HG03457 (cell line): ENCODE results near the gene CFDP1.
"Not testable (repeated sequence)": the region's sequence is repeated elsewhere in the genome, so short reads cannot be mapped to it uniquely, and the experiment has no call there.

Experiments used
- ATAC-seq: cut with Tn5 transposase; IDR thresholded peaks from one replicate; pipeline ENCODE4 v1.9.1; 2021; ENCODE audit warnings: moderate number of reproducible peaks; ENCODE audit not compliant: unreplicated experiment

The CFDP1 gene

DNA sequence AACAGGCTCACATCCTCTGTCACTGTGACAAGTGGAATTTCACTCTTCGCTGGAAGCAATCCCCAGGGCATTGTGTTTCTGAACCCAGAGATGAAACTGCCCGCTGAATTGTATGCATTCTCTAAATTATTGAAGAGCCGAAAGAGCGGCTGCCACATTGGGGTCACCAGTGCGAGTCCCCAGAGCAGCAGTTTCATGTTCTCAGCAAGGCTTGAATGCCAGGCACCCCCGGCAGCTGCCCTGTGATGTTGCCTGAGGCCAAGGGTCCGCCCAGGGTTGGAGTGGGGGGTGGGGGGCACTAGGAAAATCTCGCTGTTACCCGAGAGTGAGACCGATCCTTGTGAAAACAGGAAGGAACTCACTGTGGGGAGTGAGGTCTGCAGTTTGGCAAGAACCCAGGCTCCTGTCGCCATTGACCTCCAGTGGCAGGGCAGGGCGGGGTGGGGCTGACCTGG lies 161.2 kb downstream of the CFDP1 start:
- no peak for ATAC-seq

DNA sequence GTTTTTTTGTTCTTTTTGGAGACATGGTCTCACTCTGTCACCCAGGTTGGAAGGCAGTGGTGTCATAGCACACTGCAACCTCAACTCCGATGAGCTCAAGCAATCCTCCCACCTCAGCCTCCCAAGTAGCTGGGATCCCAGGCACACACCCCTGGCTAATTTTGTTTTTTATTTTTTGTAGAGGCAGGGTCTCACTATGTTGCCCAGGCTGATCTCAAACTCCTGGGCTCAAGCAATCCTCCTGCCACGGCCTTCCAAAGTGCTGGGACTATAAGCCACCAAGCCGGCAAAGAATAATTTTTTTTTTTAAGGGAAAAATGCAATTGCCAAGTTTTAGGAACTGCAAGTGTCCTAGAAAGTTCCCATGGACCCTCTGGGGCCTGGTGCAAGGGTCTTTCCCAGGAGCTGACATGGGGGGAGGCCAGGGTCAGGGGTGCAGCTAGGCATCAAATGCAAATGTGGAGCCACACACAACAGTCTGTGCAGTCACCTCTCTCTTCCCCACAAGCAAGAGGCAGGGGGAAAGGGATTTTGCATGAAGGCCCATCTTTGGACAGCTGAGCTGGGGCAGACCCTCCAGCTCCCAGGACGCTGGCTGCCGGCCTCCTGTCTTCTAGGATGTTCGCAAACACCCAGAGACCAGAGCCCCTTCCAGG lies 161.7 kb downstream of the CFDP1 start:
- no peak for ATAC-seq

DNA sequence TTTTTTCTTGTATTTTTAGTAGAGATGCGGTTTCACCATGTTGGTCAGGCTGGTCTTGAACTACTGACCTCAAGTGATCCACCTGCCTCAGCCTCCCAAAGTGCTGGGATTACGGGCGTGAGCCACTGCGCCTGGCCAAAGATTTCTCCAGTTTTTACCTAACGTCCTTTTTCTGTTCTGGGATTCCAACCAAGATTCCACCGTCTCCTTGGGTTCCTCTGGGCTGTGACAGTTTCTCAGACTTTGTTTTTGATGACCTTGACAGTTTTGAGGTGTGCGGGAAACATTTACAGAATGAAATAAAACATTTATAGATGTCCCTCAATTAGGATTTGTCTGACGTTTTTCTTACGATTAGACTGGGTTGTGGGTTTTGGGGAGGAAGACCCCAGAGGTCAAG lies 163.9 kb downstream of the CFDP1 start:
- ATAC-seq = not testable (repeated sequence)

DNA sequence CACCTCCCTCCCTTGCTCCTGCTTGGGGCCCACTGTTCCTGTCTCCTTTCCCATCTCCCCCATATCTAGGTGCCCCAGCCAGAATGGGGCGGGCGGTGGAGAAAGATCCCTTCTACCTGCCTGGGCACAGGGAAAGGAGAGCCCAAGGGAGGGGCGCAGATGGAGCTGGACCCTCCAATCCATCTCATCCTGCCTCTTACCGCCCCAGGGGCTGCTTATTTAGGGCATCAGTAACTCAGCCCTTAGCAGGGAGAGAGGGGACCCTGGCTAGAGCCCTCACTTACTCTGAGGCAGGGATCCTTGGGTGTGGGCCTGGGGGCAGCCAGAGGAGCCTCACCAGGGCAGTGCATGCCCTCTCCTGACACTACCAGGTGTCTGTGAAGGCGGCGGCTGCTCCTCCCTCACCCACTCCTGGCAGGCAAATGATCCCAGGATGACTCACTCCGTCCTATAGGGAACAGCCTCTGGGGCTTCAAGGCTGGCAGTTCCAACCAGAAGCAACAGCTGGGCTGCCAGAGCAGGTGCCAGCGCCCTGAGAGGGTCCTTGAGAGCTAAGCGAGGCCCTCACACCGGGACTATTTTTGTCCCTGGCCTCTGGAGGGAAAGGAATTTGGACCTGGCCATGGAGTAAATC lies 165.6 kb downstream of the CFDP1 start:
- ATAC-seq = no peak

DNA sequence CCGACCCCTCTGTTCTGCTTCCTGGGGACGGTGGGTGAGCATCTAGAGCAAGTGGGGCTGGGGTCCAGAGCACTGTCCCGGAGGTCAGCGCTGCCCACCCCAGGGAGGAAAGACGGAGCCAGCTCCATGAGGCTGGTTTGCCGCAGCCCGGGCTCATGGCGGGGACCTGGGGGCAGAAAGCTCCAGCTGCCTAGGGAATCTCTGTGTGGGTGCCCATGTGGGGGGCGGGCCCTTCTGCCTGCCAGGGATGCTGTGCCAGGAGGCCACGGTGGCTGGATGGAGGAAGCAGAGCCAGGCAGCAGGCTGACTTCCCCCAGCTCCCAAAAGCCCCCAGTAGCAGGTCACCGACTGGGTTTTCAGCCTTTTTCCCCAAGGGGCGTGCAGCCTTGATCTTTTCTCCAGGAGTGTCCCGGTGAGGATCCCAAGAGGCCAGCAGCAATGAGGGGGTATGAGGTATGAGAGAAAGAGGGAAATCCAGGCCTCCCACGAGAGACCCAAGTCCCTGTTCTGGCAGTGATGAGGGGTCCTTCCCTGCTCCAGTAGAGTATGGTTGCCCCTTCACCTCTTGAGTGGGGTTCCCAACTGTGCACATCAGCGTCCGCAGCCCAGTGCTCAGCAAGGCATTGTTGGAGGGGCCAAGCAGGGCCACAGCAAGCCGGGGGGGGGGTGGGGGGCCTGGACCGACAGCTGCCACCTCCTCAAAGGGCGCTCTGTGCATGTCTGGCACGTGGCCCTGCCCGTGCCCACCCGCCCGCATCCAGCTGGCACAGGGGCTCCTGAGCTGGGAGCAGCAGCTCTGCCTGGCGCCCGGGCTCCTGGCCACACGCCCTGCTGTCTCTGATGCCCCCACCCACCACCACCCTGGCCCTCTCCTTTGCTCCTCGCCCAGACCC lies 166.3 kb downstream of the CFDP1 start:
- no peak for ATAC-seq

DNA sequence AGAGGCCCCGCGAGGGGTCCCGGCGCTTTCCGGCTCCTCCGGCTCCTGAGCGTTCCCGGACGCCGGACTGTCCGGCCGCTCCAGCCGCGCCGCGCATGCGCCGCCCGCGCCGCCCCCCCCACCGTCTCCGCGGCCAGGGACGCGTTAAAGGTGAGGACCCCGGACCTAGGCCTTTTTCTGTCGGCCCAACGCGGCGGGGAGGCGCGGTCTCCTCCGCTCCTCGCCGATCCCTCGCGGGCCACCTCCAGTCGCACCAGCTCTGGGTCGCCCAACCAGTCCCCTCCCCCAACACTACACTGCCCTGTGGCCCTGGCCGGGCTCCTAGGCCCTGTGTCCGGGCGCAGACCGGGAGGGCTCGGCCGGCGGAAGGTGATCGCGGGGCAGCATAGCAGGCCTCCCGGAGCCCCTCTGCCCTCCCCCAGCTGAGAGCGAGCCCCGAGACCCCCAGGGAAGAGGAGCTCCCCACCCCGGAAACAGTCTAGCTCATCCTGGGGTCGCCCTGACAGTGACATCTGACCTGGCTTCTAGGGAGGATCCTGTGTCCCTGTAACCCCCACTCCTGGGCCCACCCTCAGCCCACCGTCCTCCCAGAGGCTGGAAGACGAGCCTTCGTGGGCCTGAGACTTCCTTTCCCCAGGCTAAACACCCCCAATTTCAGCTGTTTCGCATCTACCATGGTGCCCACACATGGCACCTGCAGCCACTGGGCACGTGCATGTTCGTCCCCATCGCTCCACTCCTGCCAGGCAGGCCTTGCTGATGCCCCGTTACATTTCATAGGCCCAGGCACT lies 167.2 kb downstream of the CFDP1 start:
- peak; percentile 55 for ATAC-seq

DNA sequence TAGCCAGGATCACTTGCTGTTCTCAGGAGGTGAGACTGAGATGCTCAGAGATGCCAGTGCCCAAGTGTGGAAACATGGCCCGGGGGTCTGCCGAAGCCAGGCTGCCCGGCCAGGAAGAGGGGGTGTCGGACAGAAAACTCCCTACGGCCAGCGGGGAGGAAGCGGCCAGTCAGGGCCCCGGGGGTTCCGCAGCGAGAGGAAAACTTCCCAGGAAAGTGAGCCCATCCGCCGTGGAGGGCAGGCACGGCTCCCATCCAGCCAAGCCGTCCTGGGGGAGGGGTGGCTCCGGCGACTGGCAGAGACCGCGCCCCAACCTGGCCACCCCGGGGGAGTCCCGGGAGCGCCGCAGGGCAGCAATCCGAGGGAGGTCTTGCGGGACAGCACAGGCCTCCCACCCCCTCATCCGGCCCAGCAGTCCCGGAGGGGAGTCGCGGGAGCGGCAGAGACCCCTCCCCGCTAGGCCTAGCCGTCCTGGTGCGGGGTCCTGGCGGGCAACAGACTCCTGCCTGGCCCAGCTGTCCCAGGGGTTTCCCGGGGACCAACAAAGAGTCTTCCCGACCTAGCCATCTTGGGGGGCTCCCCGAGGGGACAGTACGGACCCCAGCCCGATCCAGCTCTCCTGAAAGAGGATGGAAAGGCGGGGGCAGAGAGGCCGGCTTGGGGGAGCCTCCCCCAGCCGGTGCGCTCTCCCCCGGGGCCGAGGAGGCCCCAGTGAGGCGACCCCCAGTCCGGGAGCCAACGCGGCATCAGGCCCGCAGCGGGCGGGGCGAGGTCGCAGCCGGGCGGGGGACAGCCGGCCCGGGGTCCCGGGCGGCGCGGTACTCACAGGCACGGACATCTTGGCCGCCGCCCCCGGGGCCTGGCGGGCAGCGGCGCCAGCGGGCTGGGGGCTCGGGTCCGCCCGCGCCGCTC lies 168.0 kb downstream of the CFDP1 start:
- ATAC-seq = peak; percentile 14

DNA sequence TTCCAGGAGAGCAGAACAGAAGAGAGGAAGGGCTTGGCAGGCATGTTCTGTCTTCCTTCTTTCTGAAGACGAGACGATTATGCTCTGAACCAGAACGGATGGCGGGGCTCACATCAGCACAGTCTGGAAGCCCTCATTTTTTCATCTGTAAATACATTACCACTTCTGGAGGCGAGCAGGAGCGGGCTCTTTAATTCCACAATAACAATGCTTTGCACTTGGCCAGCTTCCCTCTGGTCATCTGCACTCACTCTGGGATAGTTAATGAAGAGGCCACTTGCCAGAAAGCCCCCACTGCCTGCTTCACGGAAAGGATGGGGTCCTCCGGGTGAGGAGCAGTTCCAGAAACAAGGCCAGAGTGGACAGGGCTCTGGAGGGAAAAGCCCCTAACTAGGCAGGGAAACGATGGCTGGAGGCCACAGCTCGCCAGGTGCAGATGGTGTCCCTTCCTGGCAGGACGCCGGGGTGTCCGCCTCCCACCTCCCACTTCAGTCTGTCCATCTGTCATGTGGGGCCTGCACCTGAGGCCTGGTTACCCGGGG lies 168.8 kb downstream of the CFDP1 start:
- no peak for ATAC-seq

DNA sequence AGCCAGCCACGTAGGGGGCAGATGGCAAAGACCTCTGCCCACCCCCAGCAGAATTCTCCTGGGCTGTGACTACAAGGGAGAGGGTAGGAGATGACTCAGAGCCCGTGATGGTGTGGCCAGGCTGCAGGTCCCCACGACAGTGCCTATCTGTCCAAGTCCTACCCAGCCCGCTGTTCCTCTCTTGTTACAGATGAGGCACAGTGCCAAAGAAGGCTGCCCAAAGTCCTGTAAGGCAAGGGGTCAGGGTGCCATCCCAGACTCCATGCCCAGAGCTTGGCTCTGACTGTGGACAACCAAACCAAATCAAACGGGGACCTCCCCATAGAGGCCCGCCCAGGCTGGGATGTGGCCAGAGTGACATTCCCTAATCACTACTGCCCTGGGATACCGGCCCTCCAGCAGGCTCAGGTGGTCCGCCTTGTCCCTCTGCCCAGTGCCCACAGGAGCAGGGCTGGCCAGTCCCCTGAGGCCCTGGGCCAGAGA lies 169.3 kb downstream of the CFDP1 start:
- ATAC-seq = no peak

DNA sequence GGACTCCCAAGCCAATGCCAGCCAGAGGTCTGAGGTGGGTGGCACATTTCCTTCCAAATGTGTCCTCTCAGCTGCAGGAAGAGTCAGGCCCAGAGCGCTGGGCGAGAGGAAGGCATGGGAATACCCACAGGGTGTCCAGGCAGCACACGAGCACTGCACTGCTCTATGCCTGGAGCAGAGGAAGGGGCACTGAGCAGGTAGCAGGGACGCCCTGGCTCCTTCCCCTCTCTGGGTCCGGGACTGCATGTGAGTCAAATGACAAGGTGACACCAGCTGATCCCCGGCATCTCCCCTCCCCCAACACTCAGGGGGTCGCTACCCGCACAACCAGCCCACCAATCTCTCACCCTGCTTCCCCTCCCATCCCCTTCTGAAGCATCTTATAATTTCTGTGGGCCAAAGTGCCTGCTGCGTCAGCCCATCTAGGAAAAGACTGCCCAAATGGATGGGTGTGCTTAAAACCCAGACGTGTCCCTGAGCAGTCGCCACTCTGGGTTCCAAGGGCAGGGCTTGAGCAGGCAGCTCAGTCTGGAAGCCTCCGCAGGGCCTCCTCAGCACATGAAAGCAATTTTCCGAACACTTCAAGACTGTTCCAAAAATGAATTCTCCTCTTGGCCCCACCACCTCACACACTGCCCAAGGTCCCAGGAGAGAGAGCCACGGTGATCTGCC lies 169.9 kb downstream of the CFDP1 start:
- no peak for ATAC-seq

DNA sequence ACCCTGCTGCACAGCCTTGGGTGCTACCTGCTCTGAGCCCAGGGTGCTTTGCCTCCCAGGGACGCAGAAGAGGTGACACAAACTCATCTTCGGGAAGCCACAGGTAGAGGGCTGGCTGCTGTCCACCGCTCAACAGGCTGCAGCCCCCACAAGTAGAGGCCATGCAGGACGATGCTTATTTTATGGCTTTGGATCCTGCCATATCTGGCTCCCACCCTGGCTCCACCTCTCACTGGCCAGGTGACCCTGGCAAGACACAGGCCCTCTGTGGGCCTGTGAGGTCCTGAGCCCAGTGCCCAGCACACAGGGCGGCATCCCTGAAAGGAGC lies 170.5 kb downstream of the CFDP1 start:
- ATAC-seq = no peak

DNA sequence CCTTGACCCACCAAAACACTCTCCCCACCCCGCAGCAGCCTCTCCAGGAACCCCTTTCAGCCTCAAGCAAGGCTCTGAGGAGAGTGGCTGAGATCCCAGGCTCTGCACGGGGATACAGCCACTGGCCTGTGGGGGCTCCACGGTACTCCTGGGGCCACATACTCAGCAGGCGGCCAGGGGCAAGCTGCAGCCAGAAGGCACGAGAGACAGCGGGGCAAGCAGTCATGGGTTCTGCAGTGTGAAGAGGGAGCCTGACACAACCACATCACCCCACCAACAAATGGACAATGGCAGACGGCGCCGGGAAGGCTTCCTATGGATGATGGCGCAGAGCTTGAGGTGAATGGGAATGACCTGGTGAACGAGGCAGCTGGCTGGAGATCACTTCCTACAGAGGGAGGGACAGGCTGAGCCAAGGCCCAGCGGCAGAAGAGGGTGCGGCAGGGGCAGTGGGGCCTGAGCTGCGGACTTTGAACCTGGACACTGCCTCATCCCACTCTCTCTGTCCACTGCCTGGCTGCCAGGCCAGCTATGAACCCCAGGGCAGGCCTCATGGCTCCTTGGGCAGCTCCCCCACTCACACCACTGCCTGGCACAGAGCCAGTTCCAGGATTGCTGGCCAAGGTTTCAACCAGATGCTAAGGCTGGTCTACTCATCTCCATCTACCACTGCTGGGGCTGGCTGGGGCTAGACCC lies 171.1 kb downstream of the CFDP1 start:
- ATAC-seq = no peak

DNA sequence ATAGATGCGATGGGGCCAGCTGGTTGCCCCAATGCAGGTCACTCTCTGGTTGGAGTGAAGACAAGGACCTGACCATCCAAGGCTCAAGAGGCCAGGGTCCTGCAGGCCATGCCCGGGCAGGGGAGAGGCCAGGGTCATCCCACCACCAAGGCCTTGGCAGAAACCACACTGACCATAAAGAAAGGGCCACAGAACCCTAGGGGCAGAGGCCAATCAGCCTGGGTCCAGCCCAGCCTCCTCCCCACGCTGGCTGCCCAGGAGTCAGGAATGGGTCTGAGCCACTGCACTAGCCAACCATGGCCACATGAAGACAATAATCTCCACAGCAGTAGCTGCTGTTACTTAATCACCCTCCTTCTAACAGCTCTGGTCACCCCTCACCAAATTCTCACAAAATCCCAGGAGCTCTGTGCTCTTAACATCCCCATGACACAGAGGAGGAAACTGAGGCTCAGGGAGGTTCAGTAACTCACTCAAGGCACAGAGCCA lies 171.7 kb downstream of the CFDP1 start:
- no peak for ATAC-seq

DNA sequence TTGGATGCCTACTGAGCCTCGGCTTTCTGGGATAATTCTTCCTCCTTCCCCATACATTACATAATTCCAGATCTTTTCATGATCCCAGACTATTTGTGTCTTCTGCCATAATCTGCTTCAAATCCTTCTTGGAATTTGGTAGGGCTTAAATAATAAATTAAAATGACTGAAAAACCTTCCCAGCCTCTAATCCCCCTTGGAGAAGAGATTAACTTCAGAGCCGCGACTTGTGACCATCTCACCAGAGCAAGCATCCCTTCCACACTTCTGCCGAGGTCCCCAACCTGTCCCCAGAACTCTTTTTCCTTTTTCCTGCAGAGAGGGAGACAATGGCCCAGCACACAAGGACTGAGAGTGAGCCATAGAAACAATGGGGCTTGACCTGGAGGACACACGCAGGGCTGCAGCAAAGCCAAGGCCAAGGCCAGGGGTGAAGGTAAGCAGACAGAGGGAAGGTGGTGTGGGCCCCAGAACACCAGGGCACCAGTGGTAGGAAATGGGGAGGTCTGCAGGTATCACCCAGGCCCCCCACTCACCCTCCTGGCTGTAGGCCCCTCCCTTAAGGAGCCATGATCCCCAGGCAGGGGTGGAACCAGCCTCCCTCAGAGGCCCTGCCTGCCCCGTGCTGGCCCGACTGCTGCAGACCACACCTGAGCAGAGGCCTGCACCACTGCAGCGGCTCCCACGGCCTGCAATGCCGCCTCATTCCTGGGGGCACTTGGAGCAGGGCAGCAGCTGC lies 172.3 kb downstream of the CFDP1 start:
- no peak for ATAC-seq

DNA sequence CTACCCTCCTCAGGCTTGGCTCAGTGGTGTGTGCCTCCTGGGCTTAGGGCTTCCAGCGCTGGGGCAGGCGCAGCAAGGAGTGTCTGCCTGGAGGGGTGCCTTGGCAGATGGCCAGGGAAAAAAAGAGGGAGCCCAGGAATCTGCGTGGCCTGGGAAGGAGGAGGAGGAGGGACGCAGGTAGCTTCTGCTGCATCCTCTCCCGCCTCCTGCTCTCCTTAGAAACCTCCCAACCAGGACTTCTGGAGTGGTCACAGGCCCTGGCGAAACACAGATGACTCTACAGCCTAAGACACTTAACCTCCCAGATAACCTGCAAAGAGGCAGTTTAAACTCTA lies 174.5 kb downstream of the CFDP1 start:
- no peak for ATAC-seq

DNA sequence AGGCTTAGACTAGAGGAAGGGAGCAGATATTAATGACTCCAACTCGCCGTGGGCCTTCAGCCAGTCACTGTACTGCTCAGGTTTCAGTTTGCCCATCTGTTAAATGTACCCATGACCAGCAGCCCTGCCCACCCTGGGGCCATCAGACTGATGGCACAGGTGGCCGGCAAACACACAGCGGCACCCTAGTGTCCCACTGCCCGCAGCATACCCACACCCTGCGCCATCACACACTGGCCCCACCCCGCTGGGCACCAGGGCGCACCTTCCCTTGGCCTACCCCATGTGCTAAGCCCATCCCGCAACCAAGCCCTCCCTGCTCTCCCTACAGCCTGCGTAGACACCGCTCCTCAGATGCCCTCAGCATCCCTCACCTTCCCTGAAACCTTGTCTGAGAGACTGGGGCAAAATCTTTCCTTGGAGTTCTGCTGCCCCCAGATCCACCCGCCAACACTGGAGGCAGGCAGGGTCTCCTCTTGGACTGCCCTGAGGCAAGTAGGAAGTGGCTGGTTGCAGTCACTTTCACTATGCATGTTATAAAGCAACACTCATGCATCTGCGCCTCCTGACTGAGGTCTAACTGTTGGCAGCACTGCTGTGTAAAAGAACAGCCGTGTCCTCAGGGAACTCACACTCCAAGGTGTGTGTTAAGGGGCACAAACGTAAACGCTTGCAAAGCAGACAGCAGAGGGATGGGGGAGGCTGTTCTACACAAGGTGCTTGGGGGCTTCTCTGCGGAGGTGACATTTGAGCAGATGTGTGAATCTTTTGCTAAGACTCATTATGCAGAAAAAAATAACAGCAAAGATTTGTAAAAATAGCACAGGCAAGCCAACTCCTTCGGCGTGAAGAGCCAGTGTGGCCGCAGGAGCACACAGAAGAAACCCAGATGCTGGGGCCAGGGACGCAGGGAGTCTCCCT lies 175.2 kb downstream of the CFDP1 start:
- ATAC-seq = no peak
